Activated CD4-positive, CD25-positive, alpha-beta regulatory T cell (primary cell): ENCODE data around the gene BCKDHA.
"Not testable (repeated sequence)": the region's sequence is repeated elsewhere in the genome, so short reads cannot be mapped to it uniquely, and the experiment has no call there.

ENCODE experiments used
- DNase-seq, 4 experiments: peaks; one replicate each; lab custom pipeline; 2025; lab: John Stamatoyannopoulos, UW

Gene BCKDHA

GRCh38 chr19:41447732-41448332, 50.2 kb downstream of the BCKDHA start:
- no peak for DNase-seq

GRCh38 chr19:41449079-41449864, 51.7 kb downstream of the BCKDHA start:
- DNase-seq = peak; percentile 38 to 58 (median 48)

- DNase-seq = no peak
Observed at GRCh38 chr19:41449865-41450178, 52.2 kb downstream of the BCKDHA start.

GRCh38 chr19:41452584-41453275, 55.1 kb downstream of the BCKDHA start:
- DNase-seq = no peak

- no peak for DNase-seq
Observed at GRCh38 chr19:41455936-41456335, 58.3 kb downstream of the BCKDHA start.

- DNase-seq = no peak
Observed at GRCh38 chr19:41456342-41456918, 58.8 kb downstream of the BCKDHA start.

- DNase-seq = no peak
Observed at GRCh38 chr19:41457241-41457640, 59.6 kb downstream of the BCKDHA start.

- DNase-seq = no peak
Observed at GRCh38 chr19:41462497-41462896, 64.9 kb downstream of the BCKDHA start.

GRCh38 chr19:41463257-41464256, 65.9 kb downstream of the BCKDHA start:
- DNase-seq = not testable (repeated sequence)
